Astrocyte of the spinal cord (primary cell): Measurements from ENCODE around the gene LPAR3.
A peak's percentile ranks its signal among the peaks of the same experiment; 100 is the strongest.

Experiments used
- DNase-seq: peaks from one replicate; pipeline ENCODE4 v3.0.0; 2011; ENCODE audit warnings: low read depth, low spot score
- H3K4me3 ChIP-seq: 2 replicates; pipeline ENCODE4 v1.5.1; 2011; ENCODE audit warnings: low read depth, mild to moderate bottlenecking, low read length, moderate library complexity
- CTCF ChIP-seq: IDR thresholded peaks from 2 replicates; pipeline ENCODE4 v1.5.1; 2012; ENCODE audit warnings: low read depth, mild to moderate bottlenecking, low read length, inconsistent platforms
- in situ Hi-C: cut with HindIII; loops from 2 replicates; pipeline ENCODE4 v1.10.0; 2017; ENCODE audit warnings: low sequenced_read_pairs

LPAR3 gene

GRCh38 chr1:84845357-84845756 lies 47.6 kb downstream of the LPAR3 start:
- no peak overlapping the region for H3K4me3 ChIP-seq
- no peak for TF ChIP-seq CTCF
- no peak for DNase-seq
- in situ Hi-C loops = no loop called here

- in situ Hi-C loops = no loop called here
- DNase-seq = no peak
- H3K4me3 ChIP-seq = no peak overlapping the region
- TF ChIP-seq CTCF = no peak
These were observed 48.9 kb downstream of the LPAR3 start for GRCh38 chr1:84844094-84844493.

GRCh38 chr1:84842748-84843231 lies 50.2 kb downstream of the LPAR3 start:
- in situ Hi-C loops = no loop called here
- no peak overlapping the region for H3K4me3 ChIP-seq
- no peak for TF ChIP-seq CTCF
- peak; percentile 10 for DNase-seq

- H3K4me3 ChIP-seq = no peak overlapping the region
- in situ Hi-C loops = no loop called here
- DNase-seq = no peak
- no peak for TF ChIP-seq CTCF
These were observed 51.0 kb downstream of the LPAR3 start for GRCh38 chr1:84841971-84842370.

GRCh38 chr1:84840346-84840745 lies 52.7 kb downstream of the LPAR3 start:
- no peak for DNase-seq
- H3K4me3 ChIP-seq = no peak overlapping the region
- TF ChIP-seq CTCF = no peak
- in situ Hi-C loops = no loop called here

GRCh38 chr1:84839544-84839943 lies 53.5 kb downstream of the LPAR3 start:
- DNase-seq = no peak
- no peak for TF ChIP-seq CTCF
- in situ Hi-C loops = no loop called here
- no peak overlapping the region for H3K4me3 ChIP-seq

- no peak for TF ChIP-seq CTCF
- no peak overlapping the region for H3K4me3 ChIP-seq
- in situ Hi-C loops = no loop called here
- no peak for DNase-seq
These were observed 56.9 kb downstream of the LPAR3 start for GRCh38 chr1:84836145-84836544.
